Peyer's patch (tissue), 4 donors: ENCODE data around the gene ITGA2B.
"Not testable (repeated sequence)": the region's sequence is repeated elsewhere in the genome, so short reads cannot be mapped to it uniquely, and the experiment has no call there.

ENCODE experiments used
- CTCF ChIP-seq, 6 experiments: fragments of 450-650 bp in 4 of 6; fragments of 200-600 bp in 2 of 6; sonication (generic) in 1 of 6; IDR thresholded peaks; one replicate each; pipeline ENCODE4 v1.5.1; 2017 to 2019; ENCODE audit warnings: antibody characterized with exemption in 6 of 6, mild to moderate bottlenecking in 3 of 6, moderate library complexity in 1 of 6
- POLR2A ChIP-seq, 2 donors: fragments of 450-650 bp; IDR thresholded peaks; one replicate each; pipeline ENCODE4 v1.5.1; 2017; ENCODE audit warnings: antibody characterized with exemption in 2 of 2, mild to moderate bottlenecking in 2 of 2, moderate library complexity in 2 of 2

- not testable (repeated sequence) for TF ChIP-seq CTCF, POLR2A (IDR thresholded peaks at IDR 0.05)
Observed at GRCh38 chr17:44330263-44330662, 59.2 kb downstream of the ITGA2B start.
